ENCODE data around the gene TRPT1.
A peak's percentile ranks its signal among the peaks of the same experiment; 100 is the strongest.

The TRPT1 gene, protein sequence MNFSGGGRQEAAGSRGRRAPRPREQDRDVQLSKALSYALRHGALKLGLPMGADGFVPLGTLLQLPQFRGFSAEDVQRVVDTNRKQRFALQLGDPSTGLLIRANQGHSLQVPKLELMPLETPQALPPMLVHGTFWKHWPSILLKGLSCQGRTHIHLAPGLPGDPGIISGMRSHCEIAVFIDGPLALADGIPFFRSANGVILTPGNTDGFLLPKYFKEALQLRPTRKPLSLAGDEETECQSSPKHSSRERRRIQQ

DNA sequence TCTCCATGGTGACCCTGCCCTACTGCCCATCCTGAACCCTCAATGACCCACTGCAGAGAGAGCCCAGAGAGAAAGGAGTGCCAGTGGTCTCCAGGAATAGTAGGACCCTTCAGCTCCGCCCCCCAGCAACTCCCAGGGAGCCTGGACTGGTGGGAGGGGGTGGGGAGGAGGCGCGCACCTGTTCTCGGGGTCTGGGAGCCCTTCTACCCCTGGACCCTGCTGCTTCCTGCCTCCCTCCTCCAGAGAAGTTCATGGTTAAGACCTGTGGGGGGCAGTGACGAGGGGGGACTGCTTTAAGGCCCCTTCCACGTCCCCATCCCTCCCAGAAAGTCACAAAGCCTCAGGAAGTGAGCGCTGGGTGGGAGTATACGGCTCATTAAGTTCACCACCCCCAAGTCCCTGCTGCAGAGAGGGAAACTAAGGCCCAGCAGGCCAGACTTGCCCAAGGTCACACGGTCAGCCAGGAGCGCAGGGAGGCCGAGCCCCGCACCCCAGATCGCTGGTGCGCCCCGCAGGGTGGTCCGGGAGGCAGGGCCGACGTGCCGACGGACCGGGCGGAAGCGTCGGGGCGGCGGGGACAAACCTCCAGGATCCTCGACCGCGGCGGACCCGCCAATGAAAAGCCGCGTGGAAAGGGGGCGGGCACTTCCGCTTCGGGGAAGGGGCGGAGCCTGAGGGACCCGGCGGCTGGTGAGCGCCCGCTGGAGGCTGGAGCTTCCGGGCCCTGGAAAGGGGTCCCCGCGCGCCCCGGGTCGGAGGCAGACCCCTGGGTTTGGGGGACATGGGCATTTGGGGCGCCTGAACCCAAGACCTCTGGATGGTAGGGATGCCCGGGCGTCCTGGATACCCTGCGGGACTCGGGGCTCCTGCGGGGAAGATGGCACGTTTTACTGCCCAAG is at the start of gene TRPT1, which contains the start of gene NUDT22:
TSS of gene TRPT1 (minus strand) at position 579 of the 899 bp plus-strand sequence. CDS start at position 253, 326 bp downstream.
TSS of gene NUDT22 (plus strand) at position 667 of the 899 bp plus-strand sequence. CDS start 379 bp downstream, outside the sequence.
- DNase-seq (ENCODE audit: low spot score), result peak; percentile 89

DNA sequence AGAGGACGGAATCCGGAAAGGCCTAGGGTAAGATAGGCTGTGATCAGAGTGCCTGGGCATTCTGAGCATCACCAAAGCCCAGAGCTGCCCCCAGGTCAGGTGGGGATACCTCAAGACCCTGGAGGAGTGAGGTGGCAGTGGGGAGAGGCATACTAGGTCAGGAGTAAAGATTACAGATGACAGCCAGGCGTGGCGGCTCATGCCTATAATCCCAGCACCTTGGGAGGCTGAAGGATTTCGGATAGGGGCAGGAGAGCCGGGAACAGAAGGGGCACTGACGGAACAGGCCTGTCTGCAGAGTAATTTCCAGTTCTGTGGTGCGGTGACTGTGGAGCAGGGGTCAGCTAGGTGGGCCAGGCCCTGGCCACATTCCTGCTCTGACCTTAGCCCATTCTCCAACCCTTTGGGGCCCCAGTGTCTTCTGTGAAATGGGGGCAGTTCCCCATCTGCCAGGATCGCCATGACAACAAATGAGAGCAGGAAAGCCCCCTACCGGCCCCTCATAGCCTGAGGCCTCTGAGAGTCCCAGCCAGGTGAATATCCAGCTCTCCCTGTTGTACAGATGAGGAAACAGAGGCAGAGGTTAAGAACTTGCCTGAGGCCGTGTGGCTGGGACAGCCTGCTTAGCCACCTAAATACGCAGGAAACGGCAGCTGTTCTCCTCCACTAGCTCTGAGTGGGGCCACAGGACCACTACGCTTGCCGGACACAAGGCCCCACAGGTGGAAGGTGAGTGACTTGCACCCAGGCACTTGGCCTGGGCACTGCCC is 49.2 kb upstream of the TRPT1 start:
- no peak for DNase-seq (ENCODE audit: low spot score)

DNA sequence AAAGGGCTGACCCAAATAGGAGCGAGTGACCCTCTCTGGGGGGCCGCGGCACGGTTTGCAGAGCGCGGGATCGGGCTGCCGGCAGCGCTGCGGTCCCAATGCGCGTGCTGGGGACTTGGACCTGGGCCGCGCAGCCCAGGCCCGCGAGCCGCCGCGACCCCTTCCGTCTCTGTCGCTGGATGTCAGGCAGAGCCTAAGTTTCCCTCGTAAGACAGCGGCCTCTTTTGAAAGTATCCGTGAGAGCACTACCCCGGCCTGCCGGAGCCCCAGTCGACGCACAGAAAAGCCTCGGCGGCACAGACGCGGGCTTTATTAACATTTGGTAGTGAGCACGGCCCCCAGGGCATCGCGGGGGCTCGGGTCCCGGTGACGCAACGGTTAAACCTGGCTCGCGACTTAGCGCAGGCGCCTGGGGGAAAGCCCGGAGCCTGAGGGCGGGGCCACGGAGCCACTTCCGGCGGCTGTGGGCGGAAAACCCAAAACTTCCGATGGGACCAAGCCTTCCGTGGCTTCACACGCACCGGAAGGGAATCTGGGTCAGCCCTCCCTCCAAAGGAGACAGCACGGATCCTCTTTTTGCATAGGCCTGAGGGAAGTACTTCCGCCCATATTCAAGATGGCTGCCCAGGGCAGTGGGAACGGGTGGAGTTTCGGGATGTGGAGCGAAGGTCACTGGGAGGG is 43.7 kb upstream of the TRPT1 start:
- DNase-seq (ENCODE audit: low spot score), result peak; percentile 79

DNA sequence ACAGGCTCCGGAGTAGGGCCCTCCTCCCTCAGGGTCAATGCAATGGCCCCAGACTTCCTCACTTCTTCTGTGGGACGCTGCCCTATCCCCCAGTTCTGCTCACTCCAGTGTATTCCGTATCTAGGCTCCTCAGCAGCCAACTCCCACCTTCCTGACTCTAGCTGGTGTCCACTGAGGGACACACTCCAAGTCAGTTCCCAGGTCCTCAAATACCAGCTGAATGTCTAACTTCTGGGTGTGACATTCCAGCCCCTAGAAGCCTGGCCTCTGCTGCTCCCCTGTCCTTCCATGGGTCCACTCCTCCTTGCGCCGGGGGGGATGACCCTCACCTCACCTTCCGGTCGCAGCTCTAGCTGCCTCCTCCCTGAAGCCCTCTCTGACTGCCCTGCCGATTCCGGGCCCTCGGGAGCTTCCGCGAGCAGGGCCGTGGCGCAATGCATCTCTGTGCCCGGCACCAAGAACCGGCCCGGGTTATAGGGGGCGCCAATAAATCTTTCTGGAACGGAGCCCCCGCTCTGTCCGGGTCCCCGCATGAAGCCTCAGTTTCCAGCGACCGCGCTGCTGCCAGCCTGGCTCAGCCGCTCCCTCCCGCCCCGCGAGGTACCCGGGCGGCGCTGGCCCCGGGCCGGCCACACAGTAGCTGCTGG is 43.0 kb upstream of the TRPT1 start:
- no peak for DNase-seq (ENCODE audit: low spot score)

DNA sequence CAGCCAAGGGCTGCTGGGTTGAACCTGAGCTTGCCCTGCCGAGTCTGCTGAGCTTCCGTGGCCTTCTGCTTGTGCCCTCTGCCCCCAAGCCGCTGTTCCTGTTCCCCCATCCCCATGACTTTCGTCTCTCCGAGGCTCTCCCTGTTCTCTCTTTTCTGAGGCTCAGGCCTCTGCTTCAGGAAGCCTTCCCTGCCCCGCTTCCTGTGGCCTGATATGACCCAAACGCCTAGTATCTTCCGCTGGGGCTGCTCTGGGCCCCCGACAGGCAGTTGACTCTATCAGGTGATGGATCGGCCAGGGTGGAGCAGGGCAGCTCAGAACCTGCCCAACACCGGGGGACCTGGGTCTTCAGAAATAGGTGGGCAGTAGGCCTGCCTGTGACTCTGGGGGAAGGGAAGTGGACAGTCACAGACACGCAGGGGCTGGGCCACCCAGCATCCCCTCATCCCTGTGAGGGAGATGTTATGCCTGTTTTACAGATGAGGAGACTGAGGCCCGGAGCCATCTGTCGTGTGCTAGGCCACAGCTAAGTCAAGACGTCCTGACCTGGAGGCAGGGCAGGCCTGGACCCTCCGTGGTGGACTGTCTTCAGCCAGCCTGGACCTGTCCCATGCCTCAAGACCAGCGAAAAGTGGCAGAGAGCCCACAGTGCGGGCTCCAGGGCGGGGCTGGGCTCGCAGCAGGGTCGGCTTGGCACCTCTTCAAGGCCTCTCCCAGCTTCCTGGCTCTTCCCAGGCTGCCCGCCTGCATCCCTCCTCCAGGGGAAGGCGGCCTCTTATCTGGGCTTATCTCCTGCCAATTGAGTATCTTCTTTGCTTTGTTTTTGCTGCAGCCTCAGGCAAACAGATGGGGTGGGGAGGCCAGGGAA is 42.3 kb upstream of the TRPT1 start:
- DNase-seq (ENCODE audit: low spot score), result no peak

DNA sequence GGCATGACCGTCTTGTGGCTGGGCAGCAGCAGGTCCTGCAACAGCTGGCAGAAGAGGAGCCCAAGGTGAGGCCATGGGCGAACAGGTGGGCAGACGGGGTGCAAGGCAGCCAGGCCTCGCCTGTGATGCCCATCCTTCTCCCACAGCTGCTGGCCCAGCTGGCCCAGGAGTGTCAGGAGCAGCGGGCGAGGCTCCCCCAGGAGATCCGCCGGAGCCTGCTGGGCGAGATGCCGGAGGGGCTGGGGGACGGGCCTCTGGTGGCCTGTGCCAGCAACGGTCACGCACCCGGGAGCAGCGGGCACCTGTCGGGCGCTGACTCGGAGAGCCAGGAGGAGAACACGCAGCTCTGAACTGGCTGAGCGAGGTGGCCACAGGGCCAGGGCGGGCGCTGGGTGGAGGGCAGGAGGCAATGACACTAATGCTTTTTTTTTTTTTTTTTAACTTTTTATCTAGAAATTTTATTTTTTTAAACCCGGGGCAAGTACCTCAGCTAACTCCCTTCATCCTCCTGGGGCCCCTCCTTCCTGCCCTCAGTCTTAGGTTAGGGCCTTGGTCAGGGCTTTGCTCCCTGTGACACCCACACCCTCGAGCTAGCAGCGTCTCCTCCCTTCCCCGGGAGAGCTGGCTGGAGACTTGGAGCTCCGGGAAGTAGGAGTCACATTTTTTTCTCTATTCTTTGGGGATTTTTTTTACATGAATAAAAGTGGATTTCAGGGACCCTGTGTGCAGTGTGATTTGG is 41.4 kb upstream of the TRPT1 start:
- no peak for DNase-seq (ENCODE audit: low spot score)

DNA sequence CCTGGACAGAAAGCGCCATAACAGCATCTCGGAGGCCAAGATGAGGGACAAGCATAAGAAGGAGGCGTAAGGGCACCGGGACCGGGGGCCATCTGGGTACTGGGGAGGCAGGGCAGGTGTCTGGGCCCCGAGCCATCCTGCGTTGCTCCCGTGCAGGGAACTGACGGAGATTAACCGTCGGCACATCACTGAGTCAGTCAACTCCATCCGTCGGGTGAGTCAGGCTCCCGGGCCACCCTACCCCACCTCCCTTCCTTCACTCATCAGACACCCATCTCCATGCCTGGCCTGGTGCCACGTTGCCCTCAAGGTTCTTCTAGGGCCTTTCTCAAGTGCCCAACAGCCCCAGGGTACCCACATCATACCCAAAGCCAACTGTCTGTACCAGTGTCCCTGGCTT is 40.4 kb upstream of the TRPT1 start:
- DNase-seq (ENCODE audit: low spot score), result no peak

DNA sequence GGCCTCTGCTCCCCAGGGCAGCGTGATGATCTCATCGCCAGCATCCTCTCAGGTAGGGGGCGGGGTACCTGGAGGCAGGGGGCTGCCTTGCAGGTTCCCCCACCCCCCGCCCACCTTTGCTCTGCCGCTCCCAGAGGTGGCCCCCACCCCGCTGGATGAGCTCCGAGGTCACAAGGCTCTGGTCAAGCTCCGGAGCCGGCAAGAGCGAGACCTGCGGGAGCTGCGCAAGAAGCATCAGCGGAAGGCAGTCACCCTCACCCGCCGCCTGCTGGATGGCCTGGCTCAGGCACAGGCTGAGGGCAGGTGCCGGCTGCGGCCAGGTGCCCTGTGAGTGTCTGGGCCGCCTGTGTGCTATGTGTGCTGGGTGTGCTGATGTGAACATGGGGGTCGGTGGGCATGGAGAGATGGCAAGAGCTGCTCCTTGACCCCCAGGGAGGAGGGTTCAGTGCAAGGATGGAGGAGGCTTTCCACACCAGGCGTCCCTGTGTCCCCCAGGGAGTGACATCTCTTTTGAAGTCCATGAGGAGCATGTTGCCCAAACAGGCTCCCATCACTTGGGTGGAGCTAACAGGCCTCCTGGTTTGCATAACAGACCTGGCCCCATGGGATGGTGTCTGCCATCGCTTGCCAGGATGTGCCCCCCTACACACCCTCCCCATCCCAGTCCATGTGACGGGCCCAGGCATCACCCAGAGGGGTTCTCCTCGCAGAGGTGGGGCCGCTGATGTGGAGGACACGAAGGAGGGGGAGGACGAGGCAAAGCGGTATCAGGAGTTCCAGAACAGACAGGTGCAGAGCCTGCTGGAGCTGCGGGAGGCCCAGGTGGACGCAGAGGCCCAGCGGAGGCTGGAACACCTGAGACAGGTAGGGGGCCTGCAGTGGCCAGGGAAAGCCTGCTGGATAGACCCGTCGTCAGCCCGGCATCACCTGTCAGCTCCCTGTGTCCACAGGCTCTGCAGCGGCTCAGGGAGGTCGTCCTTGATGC is 39.5 kb upstream of the TRPT1 start:
- DNase-seq (ENCODE audit: low spot score), result no peak

DNA sequence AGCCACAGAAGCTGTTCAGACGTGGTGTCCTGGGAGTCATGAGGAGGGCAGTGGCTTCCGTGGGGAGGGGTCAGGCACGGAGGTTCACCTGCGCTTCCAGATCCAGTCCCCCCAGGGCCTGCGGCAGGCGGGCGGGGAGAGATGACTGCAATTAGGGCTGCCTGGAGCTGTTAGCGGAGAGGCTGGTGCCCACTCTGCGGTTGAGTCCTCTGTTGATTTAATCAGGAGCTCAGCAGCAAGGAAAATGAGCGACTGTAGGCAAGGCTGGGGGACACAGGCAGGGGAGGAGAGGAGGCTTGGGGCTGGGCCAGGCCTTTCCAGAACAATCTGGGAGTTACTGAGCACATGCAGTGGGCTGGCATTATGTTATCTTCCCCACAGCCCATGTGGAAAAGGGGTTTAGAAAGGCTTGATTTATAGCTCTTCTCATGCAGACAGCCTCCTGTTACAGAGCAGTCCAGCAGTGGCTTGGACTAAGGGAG is 38.4 kb upstream of the TRPT1 start:
- DNase-seq (ENCODE audit: low spot score), result no peak

DNA sequence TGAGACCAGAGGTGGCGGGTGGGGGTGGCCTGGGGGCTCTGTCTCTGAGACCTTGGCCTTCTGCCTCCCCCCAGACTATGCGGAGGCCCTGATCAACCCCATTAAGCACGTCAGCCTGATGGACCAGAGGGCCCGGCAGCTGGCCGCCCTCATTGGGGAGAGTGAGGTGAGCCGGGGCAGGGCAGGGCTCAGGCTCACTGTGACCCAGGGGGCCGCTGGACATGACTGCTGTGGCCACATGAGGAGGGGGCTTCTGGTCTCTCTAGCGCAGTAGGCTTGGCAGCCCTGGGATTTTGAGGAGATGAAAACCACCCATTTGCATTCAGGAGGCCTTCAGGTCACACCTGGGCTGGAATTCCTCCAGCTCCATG is 37.9 kb upstream of the TRPT1 start:
- DNase-seq (ENCODE audit: low spot score), result no peak

DNA sequence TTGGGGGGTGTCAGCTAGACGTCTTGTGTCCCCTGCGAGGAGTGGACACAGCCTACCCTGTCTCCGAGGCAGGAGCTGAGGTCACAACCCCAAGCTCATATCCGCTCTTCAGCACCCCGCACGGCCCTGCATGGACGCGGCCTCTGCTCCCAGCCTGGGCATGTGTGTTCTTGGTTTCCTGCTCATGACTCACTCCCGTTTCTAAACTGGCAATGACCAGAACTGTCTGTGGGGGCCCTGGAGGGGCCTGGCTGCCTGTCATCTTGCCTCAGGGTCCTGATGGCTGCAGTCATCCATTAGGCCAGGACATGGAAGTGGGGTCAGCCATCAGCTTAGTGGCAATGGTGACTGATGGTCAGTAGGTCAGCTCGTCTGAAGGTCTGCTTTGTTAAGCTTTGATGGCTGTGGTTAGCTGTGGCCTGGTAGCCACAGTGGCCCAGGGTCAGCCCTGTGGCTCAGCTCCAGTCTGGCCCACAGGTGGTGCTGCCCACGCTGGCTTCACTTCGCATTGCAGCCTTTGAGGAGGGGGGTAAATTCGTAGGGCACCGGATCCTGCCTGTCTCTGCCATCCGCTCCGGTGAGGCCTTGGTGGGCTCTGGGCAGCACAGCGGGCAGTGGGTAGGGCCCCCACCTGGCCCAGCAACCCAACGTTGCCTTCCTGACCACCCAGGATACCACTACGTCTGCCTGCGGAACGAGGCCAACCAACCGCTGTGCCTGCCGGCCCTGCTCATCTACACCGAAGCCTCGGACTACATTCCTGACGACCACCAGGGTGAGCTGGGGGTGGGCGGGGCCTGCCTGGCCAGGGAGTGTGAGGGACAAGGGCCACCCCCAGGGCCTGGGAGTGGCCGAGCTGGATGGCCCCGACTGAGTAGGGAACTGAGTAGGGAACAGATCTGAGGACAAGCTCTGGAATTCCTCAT is 37.3 kb upstream of the TRPT1 start:
- no peak for DNase-seq (ENCODE audit: low spot score)

DNA sequence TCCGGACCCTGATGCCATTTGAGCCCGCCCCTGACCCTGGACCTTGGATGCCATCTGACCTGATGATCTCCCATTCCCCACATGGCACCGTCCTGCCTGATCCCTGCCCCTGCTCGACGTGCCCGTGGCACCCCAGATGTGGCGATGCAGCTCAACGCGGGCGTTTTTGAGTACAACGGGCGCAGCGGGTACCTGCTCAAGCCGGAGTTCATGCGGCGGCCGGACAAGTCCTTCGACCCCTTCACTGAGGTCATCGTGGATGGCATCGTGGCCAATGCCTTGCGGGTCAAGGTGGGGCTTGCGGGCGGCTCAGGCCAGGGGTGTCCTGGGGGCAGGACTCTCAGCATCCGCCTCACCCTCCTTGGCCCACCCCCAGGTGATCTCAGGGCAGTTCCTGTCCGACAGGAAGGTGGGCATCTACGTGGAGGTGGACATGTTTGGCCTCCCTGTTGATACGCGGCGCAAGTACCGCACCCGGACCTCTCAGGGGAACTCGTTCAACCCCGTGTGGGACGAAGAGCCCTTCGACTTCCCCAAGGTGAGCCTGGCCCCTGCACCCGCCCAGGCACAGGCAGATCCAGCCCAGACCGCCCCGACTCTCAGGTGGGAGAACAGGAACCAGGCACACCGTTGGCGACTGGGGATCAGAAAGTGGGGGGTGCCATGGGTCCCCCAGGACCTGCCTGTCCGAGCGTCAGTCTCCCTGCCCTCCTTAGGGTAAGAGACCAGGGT is 36.5 kb upstream of the TRPT1 start:
- no peak for DNase-seq (ENCODE audit: low spot score)

DNA sequence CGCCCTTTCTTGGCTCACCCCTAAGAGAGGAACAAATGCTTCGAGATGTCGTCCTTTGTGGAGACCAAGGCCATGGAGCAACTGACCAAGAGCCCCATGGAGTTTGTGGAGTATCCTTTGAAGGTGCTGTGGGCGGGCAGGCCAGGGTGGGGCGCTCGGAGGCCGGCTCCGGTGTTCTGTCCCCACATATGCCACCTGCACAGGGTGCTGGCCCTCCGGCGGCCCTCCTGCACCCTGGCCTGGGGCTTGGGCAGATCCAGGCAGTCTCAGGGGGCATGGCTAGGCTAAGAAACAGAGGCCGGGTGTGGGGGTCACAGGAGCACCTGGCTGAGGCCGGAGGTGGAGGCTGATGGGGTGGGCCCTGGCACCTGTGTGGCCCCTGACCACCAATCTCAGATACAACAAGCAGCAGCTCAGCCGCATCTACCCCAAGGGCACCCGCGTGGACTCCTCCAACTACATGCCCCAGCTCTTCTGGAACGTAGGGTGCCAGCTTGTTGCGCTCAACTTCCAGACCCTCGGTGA is 35.6 kb upstream of the TRPT1 start:
- DNase-seq (ENCODE audit: low spot score), result no peak

DNA sequence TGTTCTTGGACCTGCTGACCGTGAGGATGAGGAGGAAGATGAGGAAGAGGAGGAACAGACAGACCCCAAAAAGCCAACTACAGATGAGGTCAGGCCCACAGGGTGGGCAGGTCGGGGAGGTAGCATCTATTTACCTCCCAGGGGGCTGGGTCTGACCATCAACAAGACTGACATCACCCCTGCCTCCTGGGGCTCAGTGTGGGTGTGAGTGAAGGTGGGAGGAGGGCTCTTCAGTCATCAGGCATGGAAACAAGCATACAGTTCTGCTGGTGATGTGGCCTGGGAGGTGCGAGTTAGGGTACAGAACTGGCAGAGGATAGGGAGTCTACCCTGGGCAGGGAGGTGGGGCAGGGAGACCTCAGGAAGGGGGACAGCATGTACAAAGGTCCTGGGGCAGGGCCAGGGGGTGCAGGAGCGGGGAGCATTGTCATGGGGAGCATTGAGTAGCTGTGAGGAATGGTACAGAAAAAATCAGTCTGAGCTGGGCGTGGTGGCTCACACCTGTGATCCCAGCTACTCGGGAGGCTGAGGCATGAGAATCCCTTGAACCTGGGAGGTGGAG is 34.2 kb upstream of the TRPT1 start:
- no peak for DNase-seq (ENCODE audit: low spot score)

DNA sequence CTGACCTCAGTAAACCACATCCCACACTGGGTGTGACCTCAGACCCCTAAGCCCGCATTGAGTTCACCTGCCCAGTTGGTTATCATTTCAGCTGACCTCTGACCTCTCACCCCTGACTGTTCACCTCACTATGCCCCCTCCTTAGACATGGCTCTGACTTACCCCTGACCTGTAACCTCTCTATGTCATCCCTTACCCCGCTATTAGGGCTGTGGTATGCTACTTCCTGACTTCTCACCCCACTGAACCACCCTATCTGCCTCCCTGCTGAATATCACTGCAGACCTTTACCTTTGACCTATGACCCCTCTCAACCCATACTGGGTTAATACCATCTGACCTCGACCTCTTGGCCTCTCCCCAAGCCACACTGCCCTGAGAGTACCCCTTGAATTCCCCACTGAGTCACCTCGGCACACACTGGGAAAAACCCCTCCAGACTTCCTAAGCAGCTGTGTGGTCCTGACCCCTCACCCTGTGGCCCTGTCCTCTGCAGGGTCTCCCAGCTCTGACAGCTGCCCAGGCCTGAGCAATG is 33.6 kb upstream of the TRPT1 start:
- DNase-seq (ENCODE audit: low spot score), result no peak

Data from HuH-7 (cell line).